ENCODE results near the gene CAMTA1.

CAMTA1 gene

DNA sequence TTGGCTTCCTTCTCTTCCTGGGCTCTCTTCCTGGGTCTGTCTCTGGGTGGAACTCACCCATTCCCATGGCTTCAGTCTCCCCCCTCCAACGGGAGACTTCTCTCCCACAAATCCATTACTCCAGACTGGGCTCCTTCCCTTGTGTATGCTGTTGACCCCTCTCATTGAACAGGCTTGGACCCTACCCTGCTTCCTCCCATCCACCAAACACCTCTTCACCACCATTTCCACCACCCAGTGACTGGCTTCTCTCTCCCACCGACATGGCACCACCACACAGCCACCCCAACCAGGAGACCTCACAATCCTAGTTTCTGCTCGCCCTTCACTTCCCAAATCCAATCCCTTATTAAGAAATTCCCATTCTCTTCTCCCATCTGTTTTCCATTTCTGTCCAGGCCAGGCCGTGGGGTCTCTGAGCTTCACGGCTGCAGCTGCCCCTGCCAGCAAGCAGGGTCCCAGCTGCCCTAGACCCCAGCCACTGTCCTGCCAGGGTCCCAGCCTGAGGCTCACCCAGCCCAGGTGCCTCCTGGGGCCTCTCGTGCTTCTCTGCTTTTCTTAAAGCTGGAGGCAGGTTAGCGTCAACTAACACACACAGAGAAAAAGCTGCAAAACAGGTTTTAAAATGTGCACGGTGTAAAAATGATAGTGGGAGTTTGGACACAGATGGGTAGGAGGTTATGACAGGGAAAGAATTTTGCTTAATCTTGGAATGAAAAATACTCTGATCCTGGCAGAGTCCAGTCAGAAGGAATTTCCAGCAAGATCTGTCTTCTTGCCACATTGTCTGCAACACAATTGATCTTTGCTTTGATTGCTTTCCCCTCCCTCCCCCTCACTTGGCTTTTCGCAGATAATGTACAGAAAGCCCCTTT is 602.0 kb downstream of the CAMTA1 start:
- DNase-seq (ENCODE audit: low read depth) = peak; percentile 38
- TF ChIP-seq, protein P1, sequence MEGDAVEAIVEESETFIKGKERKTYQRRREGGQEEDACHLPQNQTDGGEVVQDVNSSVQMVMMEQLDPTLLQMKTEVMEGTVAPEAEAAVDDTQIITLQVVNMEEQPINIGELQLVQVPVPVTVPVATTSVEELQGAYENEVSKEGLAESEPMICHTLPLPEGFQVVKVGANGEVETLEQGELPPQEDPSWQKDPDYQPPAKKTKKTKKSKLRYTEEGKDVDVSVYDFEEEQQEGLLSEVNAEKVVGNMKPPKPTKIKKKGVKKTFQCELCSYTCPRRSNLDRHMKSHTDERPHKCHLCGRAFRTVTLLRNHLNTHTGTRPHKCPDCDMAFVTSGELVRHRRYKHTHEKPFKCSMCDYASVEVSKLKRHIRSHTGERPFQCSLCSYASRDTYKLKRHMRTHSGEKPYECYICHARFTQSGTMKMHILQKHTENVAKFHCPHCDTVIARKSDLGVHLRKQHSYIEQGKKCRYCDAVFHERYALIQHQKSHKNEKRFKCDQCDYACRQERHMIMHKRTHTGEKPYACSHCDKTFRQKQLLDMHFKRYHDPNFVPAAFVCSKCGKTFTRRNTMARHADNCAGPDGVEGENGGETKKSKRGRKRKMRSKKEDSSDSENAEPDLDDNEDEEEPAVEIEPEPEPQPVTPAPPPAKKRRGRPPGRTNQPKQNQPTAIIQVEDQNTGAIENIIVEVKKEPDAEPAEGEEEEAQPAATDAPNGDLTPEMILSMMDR (IDR thresholded peaks at IDR 0.05; ENCODE audit: control insufficient read depth, extremely low read depth, insufficient read depth) = no peak
- no peak overlapping the region for H3K4me3 ChIP-seq (ENCODE audit: low read depth, low read length)

DNA sequence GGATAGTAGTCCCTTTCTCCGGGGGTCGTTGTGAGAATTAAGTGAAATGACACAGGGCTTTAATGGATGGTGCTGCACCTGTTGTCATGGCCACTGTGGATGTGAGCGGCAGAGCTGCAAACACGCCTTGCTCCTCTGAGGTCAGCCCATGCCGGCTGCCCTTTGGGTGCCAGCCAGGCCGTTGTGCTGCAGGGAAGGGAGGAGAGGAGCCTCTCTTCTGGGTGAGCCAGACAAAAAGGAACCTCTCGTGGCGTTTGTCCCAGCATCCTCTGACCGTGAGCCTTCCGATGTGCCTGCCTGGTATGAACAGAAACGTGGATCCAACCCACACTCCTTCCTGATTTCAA is 602.9 kb downstream of the CAMTA1 start:
- no peak overlapping the region for H3K4me3 ChIP-seq (ENCODE audit: low read depth, low read length)
- DNase-seq (ENCODE audit: low read depth) = no peak
- TF ChIP-seq, protein P1 (IDR thresholded peaks at IDR 0.05; ENCODE audit: control insufficient read depth, extremely low read depth, insufficient read depth) = no peak

DNA sequence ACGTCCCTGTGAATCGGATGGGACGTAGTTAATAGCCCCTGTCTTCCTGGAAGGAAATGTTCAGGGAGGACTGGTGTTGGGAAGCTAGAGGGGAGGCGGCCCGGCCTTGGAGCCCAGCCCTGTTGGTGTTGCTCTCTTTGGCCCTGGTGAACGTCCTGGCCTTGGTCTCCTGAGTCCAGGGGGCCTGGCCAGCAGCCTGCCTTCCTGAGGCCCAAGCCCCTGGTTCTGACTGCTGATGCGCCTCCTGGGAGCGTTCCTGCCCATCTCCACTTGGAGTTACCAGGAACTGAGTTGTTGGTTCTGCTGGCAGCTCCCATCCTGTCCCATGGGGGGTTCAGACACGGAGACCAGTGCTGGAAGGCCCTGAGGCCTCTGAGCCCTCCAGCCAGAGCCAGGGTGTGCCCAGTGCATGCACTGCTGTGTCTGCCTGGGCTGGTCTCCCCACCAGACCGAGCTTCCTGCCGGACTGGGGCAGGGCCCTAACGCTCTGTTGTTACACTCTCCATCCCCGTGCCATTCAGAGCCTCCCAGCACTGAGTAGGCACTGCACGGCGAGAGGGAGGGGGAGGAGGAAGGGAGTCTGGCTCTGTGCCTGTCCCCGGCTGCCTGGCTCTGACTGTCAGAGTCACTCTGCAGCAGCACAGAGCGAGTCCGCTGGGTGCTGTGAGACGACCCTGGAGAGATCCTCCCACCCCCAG is 603.4 kb downstream of the CAMTA1 start:
- TF ChIP-seq, protein P1 (IDR thresholded peaks at IDR 0.05; ENCODE audit: control insufficient read depth, extremely low read depth, insufficient read depth) = no peak
- H3K4me3 ChIP-seq (ENCODE audit: low read depth, low read length) = no peak overlapping the region
- no peak for DNase-seq (ENCODE audit: low read depth)

GRCh38 chr1:7389201-7389905 is 604.1 kb downstream of the CAMTA1 start:
- H3K4me3 ChIP-seq (ENCODE audit: low read depth, low read length) = no peak overlapping the region
- TF ChIP-seq, protein P1 (IDR thresholded peaks at IDR 0.05; ENCODE audit: control insufficient read depth, extremely low read depth, insufficient read depth) = no peak
- DNase-seq (ENCODE audit: low read depth) = no peak

- TF ChIP-seq, protein P1 (IDR thresholded peaks at IDR 0.05; ENCODE audit: control insufficient read depth, extremely low read depth, insufficient read depth) = no peak
- H3K4me3 ChIP-seq (ENCODE audit: low read depth, low read length) = no peak overlapping the region
- no peak for DNase-seq (ENCODE audit: low read depth)
Measured at GRCh38 chr1:7389906-7390603, 604.8 kb downstream of the CAMTA1 start.

DNA sequence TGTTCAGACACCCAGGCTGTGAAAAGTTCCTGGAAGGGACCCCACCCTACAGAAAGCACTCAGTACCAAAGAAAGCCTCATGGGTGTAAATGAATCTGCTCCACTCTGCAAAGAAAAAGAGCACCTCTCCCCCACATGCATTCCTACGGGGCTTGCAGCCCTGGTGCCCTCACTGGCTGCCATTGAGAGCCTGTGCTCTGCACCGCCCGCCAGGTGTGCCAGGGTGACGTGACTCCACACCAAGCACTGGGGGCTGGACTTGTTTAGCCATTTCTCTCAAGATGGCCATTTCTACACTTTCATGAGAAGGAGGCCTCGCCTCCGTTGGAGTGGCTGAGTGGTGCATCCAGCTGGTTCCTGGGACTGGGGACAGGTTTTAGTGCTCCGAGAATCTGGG is 605.3 kb downstream of the CAMTA1 start:
- no peak for DNase-seq (ENCODE audit: low read depth)
- H3K4me3 ChIP-seq (ENCODE audit: low read depth, low read length) = no peak overlapping the region
- TF ChIP-seq, protein P1 (IDR thresholded peaks at IDR 0.05; ENCODE audit: control insufficient read depth, extremely low read depth, insufficient read depth) = no peak
